ENCODE measurements around the gene RIMS4.

RIMS4 gene

GRCh38 chr20:44810391-44811149, at the start of gene RIMS4:
Gene RIMS4, minus strand, starts transcription at chr20:44810546. Its CDS starts 275 bp downstream, at chr20:44810271.
- no peak for DNase-seq

DNA sequence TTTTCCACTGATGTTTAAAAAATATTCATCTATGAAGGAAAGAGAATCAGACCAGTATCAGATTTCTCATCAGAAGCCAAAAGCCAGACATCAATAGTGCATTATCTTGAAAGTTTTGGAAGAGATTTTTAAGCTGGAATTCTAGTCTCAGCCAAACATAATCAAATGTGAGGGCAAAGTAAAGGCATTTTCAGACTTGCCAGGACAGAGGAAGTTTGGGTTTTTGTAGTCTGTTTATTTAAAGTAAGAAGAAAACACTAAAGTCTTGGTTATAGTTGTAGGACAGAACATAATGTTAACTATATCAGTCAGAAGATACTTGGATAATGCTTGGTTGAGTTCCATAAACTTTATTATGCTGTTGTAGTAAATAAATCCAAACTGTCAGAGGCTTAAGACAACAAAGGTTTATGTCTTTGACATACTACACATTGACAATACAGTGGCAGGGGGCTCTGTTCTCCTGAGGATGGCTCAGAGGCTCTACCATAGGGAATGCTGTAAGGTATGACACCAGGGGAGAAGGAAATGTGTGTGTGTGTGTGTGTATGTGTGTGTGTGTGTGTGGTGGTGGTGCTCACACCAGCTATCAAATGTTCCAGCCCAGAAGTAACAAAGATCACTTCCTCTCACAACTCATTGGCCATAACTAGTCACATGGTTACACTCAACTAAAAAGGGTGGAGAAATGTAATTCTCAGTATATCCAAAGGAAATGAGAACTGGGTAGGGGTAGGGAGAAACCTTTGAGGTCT, 48.4 kb upstream of the RIMS4 start:
- no peak for DNase-seq

GRCh38 chr20:44856856-44857448, 46.6 kb upstream of the RIMS4 start:
- no peak for DNase-seq

DNA sequence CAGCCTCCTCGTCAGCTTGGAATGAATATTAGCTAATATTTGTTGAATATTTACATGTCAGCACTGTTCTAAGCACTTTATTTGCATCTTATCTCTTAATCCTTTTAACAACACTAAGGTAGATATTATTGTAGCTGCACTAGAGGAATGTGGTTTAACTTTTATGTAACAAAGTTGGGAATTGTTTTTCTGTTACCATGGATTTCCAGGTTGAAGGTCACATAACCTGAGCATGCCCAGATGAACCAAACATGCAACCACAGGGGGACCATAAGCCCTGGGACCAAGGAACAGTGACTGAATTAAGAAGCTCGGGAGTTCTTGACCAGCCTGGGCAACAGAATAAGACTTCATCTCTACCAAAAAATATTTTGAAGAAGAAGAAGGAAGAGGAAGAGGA, 46.1 kb upstream of the RIMS4 start:
- no peak for DNase-seq

DNA sequence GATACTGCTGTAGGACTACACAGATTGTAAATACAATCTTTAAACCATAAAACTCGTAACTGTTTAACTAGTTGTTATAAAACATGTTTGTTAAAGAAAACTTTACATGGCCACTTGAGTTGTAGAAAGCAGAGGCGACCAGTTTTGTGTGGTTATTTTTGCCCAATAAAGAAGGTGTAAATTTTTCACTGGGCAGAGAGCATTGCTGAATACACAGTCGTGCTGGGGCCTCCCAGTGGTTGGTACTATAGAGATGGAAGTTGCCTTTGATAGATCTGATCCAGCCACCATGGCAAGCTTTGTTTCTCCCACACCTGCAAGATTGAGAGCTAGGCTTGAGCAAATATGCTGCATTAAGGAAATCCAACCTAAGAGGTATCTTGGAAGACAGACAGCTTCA, 41.2 kb upstream of the RIMS4 start:
- DNase-seq, result no peak

- no peak for DNase-seq
Observed at GRCh38 chr20:44850837-44851236, 40.5 kb upstream of the RIMS4 start.

GRCh38 chr20:44850272-44850671, 39.9 kb upstream of the RIMS4 start:
- no peak for DNase-seq

- DNase-seq, result no peak
Observed at GRCh38 chr20:44849703-44850102, 39.4 kb upstream of the RIMS4 start.

GRCh38 chr20:44848254-44849015, 38.1 kb upstream of the RIMS4 start:
- DNase-seq, result no peak

- DNase-seq, result no peak
Observed at GRCh38 chr20:44843876-44844275, 33.5 kb upstream of the RIMS4 start.

GRCh38 chr20:44841955-44842354, 31.6 kb upstream of the RIMS4 start:
- no peak for DNase-seq

DNA sequence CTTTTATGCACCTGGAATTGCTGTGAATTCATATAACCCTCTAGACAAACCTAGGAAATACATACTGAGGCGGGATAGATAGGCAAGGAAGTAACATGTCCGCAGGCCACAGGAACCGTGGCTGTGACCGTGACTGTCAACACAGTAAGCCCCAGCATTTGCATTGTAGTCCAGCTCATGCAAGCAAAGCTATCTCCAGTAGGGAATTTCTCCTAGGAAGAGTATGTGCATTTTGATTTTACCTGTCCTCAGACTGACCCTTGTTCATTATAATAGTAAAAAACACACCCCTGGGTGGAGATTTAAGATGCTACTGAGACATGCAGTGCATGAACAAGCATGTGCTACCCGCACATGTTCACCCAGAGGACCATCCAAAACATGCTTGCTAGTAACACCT, 30.5 kb upstream of the RIMS4 start:
- no peak for DNase-seq

DNA sequence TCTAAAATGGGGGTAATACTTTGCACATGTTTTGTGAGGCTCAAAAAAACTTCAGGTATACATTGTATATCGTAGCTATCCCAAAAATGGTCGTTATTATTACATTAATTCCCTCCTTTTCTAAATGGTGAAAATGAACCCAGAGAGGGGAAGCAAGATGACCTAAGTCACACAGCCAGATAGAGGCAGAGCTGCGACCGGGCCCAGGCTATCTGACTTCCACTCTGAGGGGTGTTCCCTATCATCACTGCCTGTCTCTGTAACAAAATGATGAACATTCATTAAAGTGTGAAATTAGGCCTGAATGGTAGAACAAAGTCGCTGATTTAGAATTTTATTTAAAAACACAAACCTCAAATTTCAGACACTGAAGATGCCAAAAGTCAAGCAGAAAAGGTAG, 29.1 kb upstream of the RIMS4 start:
- DNase-seq, result no peak

- no peak for DNase-seq
Observed at GRCh38 chr20:44838521-44838920, 28.2 kb upstream of the RIMS4 start.

DNA sequence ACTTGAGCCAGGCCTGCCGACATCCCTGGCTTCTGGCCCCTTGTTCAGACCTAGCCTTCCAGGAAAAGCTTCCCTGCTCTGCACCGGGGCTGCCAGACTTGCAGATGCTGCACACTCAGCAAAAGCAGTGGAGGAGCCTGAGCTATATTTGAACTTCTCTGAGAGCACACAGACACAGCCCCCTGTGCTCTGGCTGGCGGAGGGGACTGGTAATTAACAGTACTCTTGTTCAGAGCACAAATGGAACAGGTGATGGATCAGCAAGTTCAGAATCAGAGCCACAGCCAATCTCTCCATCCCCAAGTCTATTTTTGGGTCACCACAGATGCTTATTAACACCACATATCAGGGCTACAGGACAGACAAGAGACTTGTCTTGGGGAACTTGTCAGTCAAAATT, 27.6 kb upstream of the RIMS4 start:
- DNase-seq, result no peak

GRCh38 chr20:44836601-44837120, 26.3 kb upstream of the RIMS4 start:
- DNase-seq, result no peak

DNA sequence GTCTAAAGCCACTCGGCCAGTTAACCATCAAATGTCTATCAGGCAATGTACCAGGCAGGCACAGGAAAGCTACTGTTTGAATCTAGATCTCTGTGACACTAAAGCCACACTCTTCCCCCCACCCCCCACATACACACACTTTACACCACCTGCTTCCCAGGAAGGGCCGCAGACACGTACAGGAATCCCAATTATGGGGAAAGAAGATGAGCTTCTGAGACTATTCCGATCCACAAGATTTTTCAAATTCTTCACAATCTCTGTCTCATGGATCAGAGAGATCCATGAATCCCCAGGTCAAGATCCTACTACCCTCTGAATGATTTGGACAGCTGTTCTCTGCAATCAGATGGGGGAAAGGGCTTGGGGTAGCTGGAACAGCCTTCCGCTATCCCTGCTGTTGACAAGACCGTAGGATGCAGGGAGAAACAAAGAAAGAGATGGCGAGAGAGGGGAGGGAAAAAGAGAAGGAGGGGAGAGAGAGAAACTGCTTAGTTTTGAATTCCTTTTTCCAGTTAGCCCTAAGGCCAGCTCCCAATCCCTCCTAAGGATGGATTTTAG, 25.4 kb upstream of the RIMS4 start:
- no peak for DNase-seq

GRCh38 chr20:44835116-44835515, 24.8 kb upstream of the RIMS4 start:
- no peak for DNase-seq

- DNase-seq, result no peak
Observed at GRCh38 chr20:44834693-44835092, 24.3 kb upstream of the RIMS4 start.

DNA sequence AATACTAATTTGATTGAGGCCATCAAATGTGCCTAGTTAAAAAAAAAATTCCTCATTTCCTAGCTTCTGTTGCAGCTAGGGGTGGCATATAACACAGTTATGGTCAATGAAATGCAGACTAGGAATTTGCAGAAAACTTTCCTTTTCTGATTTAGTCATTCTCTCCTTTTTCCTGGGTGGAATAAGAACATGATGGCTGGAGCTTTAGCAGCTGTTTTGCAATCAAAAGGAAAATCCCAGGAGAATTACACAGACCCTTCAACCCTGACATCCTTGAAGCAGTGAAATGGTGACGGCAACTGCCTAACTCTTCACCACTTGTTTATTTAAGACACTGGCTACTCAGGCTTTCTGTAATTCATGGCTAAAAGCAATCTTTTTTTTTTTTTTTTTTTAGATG, 23.1 kb upstream of the RIMS4 start:
- no peak for DNase-seq

- no peak for DNase-seq
Observed at GRCh38 chr20:44832724-44833123, 22.4 kb upstream of the RIMS4 start.

DNA sequence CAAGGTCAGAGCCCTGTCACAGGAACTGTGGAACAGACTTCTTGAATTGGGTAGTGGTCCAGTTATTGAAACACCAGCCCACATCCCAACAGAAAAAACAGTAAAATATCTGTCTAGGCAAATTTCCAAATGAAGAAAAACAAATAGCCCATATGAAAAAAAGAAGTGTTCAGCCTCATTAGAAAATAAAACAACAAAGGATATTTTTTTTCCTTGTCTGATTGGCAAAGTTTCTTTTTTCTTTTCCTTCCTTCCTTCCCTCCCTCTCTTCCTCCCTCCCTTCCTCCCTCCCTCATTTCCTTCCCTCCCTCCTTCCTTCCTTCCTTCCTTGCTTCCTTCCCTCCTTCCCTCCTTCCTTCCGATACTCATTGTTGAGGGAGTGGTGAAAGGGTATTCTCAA, 20.6 kb upstream of the RIMS4 start:
- DNase-seq, result no peak

GRCh38 chr20:44830523-44830922, 20.2 kb upstream of the RIMS4 start:
- DNase-seq, result no peak
